ENCODE results near the gene NUTM1.
"Not testable (repeated sequence)": the region's sequence is repeated elsewhere in the genome, so short reads cannot be mapped to it uniquely, and the experiment has no call there.

The NUTM1 gene

DNA sequence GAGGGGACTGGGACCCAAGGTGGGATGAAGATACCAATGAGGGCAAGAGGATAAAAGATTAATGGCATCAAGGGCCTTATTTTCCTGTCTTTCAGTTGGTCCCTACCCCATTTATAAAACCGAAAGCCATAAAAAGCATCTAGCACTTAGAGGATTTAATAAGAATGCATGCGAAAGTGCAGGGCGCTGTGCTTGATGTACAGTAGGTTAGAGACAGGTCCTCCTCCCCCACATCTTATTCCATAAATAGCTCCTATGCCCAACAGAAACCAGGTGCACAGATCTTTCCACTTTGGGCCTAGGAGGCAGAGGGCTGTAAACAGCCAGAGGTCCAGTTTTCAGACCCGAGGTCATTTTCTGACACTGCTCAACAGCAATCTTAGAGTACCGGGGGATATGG is 22.7 kb downstream of the NUTM1 start:
- DNase-seq (ENCODE audit: low read depth), result no peak

DNA sequence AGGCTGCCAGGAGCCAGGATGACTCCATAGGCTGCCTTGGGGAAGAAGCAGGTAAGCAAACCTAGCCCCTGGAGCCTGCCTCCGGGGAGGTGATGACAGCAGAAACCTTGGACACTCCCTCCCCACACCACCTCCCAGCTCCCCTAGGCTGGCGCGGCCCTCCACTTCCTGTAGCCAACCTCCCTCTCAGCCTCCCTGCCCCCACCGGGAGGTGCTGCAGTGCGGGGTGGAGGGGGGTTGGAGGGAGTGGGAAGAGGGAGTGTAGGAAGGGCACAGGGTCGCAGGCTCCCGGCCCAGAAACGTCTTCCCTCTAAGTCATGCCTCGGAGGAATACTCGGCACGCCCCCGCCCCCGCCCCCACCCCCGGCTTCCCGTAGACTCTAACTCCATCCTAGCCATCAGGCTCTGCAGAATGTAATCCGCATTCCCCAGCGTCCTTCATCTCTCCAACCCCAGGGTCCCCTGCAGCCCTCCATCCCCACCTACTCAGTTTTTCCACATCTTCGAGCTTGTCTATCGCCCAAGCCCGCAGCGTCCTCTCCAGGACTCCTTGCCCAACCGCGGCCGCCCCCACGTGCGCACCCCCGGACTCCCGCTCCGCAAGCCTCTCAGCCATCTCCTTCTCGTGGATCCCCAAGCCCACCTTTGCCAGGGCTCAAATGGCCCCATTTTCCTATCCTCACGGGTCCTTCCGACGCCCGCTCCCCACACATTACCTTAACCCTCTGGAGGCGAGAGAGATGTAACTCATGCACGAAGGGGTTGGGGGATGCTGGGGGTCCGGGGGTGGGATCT is 23.4 kb downstream of the NUTM1 start:
- DNase-seq (ENCODE audit: low read depth), result no peak

DNA sequence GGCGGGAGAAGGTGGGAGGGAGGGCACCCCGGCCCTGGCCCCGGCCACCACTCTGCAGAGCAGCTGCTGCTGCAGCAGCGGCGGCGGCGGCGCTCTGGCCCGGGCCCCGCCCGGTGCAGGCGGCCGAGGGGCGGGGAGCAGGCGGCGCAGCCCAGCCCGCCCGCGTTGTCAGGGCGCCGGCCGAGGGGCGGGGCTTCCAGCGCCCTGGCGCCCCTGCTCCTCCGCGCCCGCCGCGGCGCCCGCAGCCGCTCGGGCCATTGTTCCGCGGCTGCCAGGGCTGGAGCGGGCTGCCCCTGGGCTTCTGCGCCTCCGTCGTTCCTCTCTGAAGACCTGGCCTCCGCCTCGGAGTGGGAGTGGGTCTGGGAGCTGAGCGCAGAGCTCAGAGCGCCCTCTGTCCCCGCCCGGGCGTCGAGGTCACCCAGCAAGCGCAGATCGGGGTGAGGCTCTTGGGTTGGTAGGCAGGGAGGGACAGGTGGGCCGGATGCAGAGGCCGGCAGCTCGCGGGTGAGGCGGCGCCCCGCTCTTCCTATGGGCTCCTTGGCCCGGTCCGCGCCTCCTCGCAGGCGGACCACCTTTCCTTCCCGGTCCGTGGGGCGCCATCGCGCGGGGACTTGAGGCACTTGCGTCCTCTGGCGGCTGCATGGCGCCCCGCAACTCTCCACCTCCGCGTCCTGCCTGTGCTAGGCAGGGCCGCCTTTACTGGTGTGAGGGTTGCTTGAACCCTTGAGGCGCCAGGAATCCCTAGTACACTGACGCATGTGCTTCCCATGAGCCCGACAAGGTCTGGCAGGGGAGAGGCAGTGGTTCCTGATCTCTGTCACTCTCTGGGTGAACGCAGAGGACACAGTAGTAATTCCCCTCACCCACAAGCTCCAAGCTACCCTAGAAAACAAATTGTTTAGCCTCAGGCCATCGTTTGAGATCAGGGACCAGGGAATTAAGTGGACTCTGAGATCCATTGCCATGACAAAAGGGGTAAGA is 24.3 kb downstream of the NUTM1 start, which contains the start of gene LPCAT4:
Gene LPCAT4, minus strand, starts transcription at position 96 of the 981 bp plus-strand sequence. CDS start 96 bp downstream, outside the sequence.
- peak; percentile 36 for DNase-seq (ENCODE audit: low read depth)

DNA sequence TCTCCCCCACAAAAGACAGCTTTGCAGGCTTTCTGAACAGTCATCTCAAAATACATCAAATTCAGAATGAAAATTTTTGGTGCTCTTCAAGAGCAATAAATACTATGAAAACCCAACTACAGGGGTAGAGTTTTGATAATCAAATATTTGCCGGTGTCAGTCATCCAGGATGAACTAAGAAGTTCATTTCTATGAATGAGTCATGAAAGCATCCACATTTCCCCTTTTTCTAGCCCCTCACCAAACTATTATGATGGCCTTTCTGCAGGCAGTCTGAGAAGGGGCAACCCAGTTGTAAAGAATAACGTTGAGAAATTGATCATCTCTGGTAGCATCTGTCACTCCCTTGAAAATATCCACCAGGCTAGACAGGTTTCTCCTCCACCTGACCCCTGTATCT is 27.0 kb downstream of the NUTM1 start:
- no peak for DNase-seq (ENCODE audit: low read depth)

DNA sequence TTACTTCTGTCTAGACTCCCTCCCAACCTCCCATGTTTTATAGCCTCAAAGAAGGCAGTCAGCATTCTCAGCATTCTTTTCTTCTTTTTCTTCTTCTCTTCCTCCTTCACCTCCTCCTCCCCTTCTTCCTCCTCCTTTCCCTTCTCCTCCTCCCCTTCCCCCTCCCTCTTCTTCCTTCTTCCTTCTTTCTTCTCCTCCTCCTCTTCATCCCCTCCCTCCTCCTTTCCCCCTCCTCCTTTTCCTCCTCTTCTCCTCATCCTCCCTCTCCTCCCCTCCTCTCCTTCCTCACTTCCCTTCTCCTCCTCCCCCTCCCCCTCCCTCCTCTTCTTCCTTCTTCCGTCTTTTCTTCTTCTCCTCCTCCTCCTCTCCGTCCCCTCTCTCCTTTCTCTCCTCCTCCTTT is 27.5 kb downstream of the NUTM1 start:
- no peak for DNase-seq (ENCODE audit: low read depth)

DNA sequence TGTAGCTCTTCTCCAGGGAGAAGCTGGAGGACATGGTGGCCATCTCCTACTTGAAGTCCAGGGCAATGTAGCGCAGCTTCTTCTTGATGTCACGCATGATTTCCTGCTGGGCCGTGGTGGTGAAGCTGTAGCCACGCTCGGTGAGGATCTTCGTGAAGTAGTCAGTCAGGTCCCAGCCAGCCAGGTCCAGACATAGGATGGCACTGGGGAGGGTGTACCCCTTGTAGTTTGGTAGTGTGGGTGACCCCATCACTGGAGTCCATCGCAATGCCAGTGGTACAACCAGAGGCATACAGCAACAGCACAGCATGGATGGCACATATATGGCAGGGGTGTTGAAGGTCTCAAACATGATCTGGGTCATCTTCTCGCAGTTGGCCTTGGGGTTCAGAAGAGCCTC is 30.8 kb downstream of the NUTM1 start:
- DNase-seq (ENCODE audit: low read depth), result no peak

DNA sequence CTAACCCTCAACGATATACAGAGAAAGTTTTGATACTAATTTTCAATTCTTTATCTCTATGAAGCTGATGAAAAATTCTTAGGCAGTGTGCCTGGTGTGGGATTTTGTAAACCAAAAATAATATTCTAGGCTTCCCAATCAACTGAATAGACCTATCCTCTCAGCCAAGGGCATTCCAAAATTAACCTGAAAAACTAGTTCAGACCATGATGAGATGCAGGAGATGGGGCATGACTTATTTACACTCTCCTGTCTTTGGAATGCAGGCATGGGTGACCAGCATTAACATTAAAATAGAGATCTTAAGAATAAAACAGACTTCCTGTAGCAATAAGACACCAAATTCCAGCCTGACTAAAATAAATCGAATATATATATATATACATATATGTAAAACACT is 31.7 kb downstream of the NUTM1 start:
- DNase-seq (ENCODE audit: low read depth), result no peak

DNA sequence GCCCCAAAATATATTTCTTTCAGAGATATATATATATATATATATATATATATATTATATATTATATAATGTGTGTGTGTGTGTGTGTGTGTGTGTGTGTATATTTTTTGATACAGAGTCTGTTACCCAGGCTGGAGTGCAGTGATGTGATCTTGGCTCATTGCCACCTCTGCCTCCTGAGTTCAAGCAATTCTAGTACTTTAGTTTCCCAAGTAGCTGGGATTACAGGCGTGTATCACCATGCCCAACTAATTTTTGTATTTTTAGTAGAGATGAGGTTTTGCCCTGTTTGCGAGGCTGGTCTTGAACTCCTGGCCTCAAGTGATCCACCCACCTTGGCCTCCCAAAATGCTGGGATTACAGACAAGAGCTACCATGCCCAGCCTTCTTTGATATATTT is 32.4 kb downstream of the NUTM1 start:
- DNase-seq (ENCODE audit: low read depth), result not testable (repeated sequence)

DNA sequence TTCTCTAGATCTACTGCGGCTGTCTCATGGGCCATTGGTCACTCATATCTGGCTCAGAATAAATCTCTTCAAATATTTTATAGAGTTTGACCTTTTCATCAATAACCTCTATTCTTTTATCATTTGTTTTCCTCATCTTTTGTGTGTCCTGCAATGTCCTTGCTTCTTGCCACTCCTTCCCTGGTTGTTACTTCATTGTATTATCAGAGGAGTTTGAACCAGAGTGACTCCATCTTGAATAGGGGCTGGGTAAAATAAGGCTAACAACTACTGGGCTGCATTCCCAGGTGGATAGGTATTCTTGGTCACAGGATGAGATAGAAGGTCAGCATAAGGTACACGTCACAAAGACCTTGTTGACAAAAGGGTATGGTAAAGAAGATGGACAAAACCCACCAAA is 33.7 kb downstream of the NUTM1 start:
- no peak for DNase-seq (ENCODE audit: low read depth)

DNA sequence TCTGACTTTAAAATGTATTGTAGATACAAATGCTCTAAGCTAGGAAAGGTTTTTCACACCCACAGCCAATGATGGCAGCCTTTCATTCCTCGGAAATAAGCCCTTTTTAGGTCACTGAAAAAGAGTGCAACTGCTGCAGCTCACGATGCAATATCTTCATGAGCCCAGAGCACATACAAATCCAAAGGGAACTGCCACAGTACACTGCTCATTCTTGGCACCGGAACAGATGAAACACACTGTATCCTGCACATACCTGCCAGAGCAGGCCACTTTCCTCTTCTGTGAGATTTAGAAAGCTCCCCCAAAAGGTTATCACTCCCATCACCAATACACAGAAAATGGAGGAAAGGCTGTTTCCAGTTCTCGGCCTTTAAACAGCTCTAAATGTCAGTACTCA is 37.4 kb downstream of the NUTM1 start:
- not testable (repeated sequence) for DNase-seq (ENCODE audit: low read depth)

DNA sequence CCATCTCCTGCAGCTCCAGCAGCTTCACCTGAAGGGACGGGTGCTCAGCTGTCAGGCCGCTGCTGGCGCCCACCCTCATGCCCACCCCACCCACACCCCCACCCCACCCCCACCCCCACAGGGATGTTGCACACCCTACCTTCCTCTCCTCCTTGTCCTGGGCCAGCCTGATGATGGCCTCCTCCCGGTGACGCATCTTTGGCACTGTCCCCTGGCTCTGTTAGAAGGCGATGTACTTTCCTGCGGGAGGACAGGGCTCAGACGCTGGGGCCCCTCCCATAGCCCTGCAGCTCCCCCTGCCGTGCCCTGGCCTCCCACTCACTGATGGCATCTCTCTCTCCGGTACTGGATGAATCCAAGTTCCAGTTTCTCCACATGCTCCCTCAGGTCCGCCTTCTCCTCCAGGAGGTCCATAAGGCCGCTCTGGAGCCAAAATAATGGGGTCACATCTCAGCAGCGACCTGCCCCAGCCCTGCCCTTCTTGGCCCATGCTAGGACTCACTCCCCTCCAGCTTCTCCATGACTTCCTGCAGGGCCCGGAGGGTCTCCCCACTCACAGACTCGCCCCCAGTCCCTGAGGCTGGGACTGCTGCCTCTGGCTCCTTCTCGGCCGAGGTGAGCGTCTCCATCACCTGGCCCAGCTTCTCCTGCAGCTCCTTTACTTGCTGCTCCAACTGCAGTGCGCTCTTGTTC is 38.9 kb downstream of the NUTM1 start:
- DNase-seq (ENCODE audit: low read depth), result not testable (repeated sequence)

DNA sequence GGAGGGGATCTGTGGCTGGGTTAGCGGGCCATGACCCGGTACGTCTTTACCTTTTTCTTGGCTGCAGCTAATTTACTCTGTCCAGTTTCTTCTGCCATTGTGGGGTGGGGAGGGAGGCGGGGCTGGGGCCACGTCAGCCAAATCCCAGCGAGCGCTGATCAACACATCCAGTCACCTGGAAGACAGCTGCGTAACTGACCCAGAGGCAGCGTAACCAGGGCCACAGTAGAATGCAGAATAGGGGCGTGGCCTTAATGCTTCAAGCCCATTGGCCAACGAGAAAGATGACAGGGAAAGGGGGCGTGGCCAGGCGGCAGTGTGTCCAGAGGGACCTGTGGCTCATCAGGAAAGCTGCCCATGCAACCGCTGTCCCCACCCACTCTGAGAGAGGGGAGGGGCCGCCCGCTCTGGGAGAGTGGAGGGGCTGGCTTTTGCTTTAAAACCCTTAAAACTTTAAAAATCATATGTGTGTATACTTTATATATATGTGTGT is 46.5 kb downstream of the NUTM1 start:
- not testable (repeated sequence) for DNase-seq (ENCODE audit: low read depth)

DNA sequence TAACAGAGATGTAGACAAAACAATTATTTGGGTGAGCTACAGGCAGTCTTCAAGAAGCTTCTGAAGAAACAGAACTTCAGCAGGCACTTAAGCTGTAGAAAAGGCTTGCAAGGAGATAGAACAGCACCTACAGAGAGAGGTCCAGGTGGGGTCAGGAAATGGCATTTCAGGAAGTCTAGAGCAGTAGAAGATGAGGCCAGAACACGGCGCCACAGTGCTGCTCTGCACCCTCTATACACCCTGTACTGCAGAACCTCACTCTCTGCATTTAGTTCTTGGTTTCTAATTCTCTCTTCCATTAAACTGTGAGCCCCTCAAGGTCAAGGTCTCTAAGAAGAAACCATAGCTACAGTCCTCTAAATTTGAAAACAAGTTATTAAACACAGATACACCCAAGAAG is 49.9 kb downstream of the NUTM1 start:
- DNase-seq (ENCODE audit: low read depth), result not testable (repeated sequence)

DNA sequence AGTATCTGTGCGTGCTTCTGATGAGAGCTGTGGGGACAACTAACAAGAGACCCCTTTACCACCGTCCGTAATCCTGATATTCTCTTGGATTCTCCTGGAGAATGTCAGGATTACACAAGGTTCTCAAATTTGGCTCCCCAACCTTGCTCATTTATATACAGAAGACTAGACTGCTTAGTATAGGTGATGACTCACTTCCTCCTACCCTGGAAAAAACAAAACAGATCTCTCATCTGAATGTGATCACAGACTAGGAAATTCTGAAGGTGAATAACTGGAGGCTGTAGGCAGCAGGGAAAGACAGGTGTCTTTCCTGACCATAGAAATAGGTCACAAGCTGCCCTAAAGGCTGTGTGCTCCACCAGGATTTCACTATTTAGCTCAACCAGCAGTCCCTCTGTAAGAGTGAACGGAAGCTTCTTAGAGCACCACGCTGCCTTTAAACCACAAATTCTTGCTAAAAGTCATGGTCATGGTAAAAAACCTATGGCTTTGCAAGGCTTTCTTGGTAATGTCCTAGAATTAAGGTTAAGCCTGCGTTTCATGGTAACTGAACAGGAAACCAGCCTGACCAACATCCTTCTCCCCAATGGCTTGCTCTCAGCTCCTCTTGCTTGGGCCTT is 54.6 kb downstream of the NUTM1 start:
- DNase-seq (ENCODE audit: low read depth), result not testable (repeated sequence)

DNA sequence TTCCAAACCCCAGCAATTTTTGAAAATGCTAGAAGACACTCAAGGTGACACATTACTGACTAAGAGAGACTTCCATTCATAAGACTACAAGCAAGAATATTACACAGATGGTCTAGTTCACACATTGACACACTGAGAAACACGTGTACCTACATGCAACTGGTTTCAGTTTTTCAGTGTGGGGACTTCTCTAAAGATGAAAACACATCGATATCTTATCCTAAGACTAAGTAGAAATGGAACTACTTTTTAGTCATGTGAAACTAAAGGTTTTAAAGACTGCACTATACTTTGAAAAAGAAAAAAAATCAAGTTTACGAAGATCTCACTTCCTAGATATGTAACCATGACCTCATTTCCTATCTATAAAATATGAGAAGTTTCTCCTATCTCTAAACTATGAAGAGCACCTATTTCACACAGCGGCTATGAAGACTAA is 60.1 kb downstream of the NUTM1 start:
- DNase-seq (ENCODE audit: low read depth), result not testable (repeated sequence)

DNA sequence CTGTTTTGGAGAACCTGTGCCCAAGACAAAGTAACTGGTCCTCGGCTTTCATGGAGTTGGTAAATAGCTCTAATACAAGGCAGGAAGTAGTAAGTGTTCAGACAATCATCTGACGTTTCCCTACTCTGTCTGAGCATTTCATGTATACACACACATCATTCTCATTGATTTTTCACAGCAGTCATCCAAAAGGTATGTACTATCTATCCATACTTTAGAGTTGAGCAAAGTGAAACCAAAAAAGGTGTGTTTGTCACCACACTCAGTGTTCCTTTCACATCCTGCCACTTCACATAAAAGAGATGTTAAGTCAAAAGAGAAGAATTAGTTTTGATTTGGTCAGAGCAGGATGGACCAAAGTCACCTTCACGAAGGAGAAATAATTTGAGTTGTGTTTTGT is 60.8 kb downstream of the NUTM1 start:
- DNase-seq (ENCODE audit: low read depth), result not testable (repeated sequence)

Data from non-pigmented ciliary epithelial cell (primary cell).